ENCODE results near the gene FAAP100.

DNA sequence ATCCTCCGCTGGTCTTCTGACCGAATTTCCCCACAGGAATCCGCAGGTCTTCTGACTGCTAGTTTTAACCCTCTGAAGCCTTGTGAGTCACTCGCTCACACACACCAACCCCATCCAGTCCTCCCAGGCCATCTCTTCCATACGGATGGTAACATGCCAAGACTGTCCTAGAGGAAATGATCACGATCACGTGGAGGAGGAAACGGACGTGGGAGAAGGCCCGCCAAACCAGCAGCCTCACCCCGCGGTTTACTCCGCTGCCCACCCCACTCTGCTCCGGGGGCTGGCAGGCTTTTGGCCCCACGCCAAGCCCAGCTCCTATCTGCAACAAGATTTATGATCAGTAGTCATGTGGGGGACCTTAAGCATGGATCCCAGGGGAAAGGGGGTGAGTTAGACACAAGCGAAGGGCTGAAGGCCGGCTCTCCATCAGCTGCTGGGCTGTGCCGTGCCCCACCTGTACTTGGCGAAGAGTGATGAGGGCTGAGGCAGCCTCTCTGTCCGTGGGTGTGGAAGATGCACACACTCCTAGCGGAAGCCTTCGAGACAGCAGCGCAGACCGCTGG is 1.5 kb upstream of the FAAP100 start:
- TF ChIP-seq GATA2 (IDR thresholded peaks at IDR 0.05; ENCODE audit: low read depth, low read length) (no peak), GATA3 (IDR thresholded peaks at IDR 0.05; ENCODE audit: low read depth, low read length) (no peak)
